DND-41 (cell line): ENCODE results near the gene AKAP8.

ENCODE experiments used
- EZH2 ChIP-seq: IDR thresholded peaks from 3 replicates; pipeline ENCODE4 v1.6.1; 2012; ENCODE audit warnings: borderline replicate concordance, low read depth, mild to moderate bottlenecking, moderate library complexity, low read length, inconsistent platforms; ENCODE audit not compliant: severe bottlenecking
- TF ChIP-seq, protein P1 (sequence below): IDR thresholded peaks from 2 replicates; pipeline ENCODE4 v1.5.1; 2012; ENCODE audit warnings: borderline replicate concordance, low read length, moderate library complexity, mild to moderate bottlenecking; ENCODE audit not compliant: poor library complexity, severe bottlenecking; ENCODE audit errors: extremely low read depth

DNA sequence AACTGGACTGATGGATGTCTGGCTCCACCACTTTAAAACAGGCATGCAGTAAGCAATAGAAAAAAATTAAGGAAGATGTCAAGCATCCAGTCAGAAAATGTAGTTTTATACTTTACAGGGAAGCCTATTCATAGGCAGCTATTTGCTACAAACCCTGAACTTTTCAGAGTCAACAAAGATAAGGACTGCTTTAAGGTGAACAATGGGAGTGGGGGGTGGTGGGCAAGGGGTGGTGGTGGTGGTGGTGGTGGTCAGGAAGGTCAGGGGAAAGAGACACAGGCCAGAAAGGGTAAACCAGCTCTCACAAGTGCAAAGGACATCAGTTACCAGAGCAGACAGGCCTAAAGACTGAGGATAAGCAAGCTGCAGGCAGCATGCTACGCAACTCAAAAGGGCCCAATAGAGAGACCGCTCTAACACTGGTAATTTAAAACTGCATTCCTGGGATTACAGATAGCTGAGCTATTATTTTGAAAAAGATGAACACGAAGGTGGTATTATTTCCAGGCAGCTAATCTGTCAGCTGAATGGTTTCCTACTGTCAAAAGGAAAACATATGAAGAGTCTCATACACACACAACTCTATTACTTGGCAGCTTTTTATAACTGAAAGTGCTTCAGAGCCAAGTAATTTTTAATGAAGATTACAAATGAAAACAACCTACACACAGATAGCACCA is 62.1 kb downstream of the AKAP8 start:
- TF ChIP-seq EZH2, result no peak
- TF ChIP-seq, protein P1, sequence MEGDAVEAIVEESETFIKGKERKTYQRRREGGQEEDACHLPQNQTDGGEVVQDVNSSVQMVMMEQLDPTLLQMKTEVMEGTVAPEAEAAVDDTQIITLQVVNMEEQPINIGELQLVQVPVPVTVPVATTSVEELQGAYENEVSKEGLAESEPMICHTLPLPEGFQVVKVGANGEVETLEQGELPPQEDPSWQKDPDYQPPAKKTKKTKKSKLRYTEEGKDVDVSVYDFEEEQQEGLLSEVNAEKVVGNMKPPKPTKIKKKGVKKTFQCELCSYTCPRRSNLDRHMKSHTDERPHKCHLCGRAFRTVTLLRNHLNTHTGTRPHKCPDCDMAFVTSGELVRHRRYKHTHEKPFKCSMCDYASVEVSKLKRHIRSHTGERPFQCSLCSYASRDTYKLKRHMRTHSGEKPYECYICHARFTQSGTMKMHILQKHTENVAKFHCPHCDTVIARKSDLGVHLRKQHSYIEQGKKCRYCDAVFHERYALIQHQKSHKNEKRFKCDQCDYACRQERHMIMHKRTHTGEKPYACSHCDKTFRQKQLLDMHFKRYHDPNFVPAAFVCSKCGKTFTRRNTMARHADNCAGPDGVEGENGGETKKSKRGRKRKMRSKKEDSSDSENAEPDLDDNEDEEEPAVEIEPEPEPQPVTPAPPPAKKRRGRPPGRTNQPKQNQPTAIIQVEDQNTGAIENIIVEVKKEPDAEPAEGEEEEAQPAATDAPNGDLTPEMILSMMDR, result no peak
